OCI-LY3 (cell line): ENCODE results near the gene ANKRD33B.

Experiments used
- H2AFZ ChIP-seq: fragments of 200-600, 300-600 bp; shearing (Covaris generic); 2 replicates; pipeline ENCODE4 v1.6.0; 2014; ENCODE audit warnings: antibody characterized with exemption, low read depth, low read length
- H3K27ac ChIP-seq: fragments of 200-600, 300-600 bp; sonication (generic); 2 replicates; pipeline ENCODE4 v1.5.1; 2014; ENCODE audit warnings: mild to moderate bottlenecking, low read length, moderate library complexity, mixed read lengths
- H3K27me3 ChIP-seq: fragments of 200-600, 300-600 bp; sonication (generic); 2 replicates; pipeline ENCODE4 v1.6.1; 2014; ENCODE audit warnings: low read depth, low read length, mixed read lengths
- H3K36me3 ChIP-seq: fragments of 200-600, 300-600 bp; sonication (generic); replicated peaks from 2 replicates; pipeline ENCODE3; 2014; ENCODE audit warnings: low read depth, low read length, mixed read lengths
- H3K4me1 ChIP-seq: fragments of 300-600, 200-600 bp; sonication (generic); 2 replicates; pipeline ENCODE4 v1.6.1; 2014; ENCODE audit warnings: low read length, mixed read lengths
- H3K4me2 ChIP-seq: fragments of 200-600, 300-600 bp; sonication (generic); 2 replicates; pipeline ENCODE4 v1.6.1; 2014; ENCODE audit warnings: low read length, mixed read lengths
- H3K4me3 ChIP-seq: fragments of 300-600, 200-600 bp; sonication (generic); 2 replicates; pipeline ENCODE4 v1.5.1; 2014; ENCODE audit warnings: antibody characterized with exemption, mild to moderate bottlenecking, low read length, moderate library complexity
- H3K79me2 ChIP-seq: fragments of 300-600, 200-600 bp; shearing (Covaris generic); 2 replicates; pipeline ENCODE4 v1.6.1; 2014; ENCODE audit warnings: mild to moderate bottlenecking, low read length, mixed read lengths
- H3K9ac ChIP-seq: fragments of 300-600, 200-600 bp; shearing (Covaris generic); 2 replicates; pipeline ENCODE4 v1.6.0; 2014; ENCODE audit warnings: mild to moderate bottlenecking, low read length, moderate library complexity
- H3K9me3 ChIP-seq: fragments of 200-600, 300-600 bp; shearing (Covaris generic); 2 replicates; pipeline ENCODE4 v1.6.1; 2014; ENCODE audit warnings: low read length, mixed read lengths; ENCODE audit not compliant: insufficient read depth
- H4K20me1 ChIP-seq: fragments of 200-600, 300-600 bp; sonication (generic); 2 replicates; pipeline ENCODE4 v1.6.1; 2016; ENCODE audit warnings: low read length, mixed read lengths; ENCODE audit not compliant: insufficient read depth
- CTCF ChIP-seq: fragments of 200-600, 300-600 bp; sonication (generic); IDR thresholded peaks from 2 replicates; pipeline ENCODE4 v1.5.1; 2014; ENCODE audit warnings: antibody characterized with exemption, low read length, low read depth
- EZH2phosphoT487 ChIP-seq: fragments of 200-600 bp; shearing (Covaris generic); IDR thresholded peaks from 2 replicates; pipeline ENCODE4 v1.6.1; 2018; ENCODE audit warnings: antibody characterized with exemption, mixed run types, low read depth

ANKRD33B gene

DNA sequence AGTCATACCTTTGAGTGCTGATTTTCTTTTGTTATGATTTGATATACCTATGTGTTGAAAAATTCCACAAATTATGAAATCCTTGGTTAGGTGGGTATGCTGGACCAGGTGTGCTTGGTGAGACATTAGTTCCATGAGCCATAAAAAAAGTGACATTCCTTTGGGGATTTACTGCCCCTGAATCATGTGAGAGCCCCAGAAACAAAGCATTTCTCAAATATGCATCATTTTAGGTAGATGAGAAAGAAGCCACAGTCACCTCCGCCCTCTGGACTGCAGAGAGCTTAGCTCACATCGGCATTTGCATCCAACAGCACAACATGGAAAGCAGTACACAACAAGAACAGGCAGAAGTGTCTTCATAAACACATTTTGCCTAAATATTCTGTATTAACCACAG is 141.9 kb downstream of the ANKRD33B start:
- no peaks in the 10 kb centered on the region for H3K79me2 ChIP-seq
- H2AFZ ChIP-seq, result no peak overlapping the region
- no peak overlapping the region for H3K9ac ChIP-seq
- no peak overlapping the region for H3K4me2 ChIP-seq
- no peak overlapping the region for H3K27ac ChIP-seq
- H4K20me1 ChIP-seq, result peaks cover 40% of the 10 kb centered on the region
- no peaks in the 10 kb centered on the region for H3K9me3 ChIP-seq
- no peaks in the 10 kb centered on the region for H3K27me3 ChIP-seq
- TF ChIP-seq CTCF (no peak), EZH2phosphoT487 (no peak)
- H3K36me3 ChIP-seq, result peaks cover 1% of the 10 kb centered on the region
- H3K4me3 ChIP-seq, result no peak overlapping the region
- peaks cover 51% of the 10 kb centered on the region for H3K4me1 ChIP-seq

DNA sequence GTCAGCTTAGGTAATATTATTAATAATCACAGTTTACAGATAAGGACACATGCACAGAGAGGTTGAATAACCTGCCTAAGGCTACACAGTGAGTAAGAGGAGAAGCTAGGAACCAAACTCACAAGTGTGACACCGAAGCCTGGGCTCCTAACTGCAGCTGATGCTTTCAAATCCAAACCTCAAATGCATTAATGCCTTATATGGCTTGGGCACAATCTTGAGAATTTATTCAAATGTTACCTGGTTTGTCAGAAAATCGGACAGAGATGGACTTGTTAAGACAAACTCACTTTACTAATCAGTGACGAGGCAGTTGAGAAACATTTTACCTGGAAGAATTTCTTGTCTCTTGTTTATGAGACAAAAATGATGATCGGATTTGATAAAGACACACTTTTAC is 142.5 kb downstream of the ANKRD33B start:
- TF ChIP-seq EZH2phosphoT487, result no peak
- no peak for TF ChIP-seq CTCF
- Histone ChIP-seq H2AFZ (no peak overlapping the region), H3K4me2 (no peak overlapping the region), H3K9me3 (no peaks in the 10 kb centered on the region), H3K9ac (no peak overlapping the region), H4K20me1 (peaks cover 40% of the 10 kb centered on the region), H3K27me3 (no peaks in the 10 kb centered on the region), H3K79me2 (no peaks in the 10 kb centered on the region), H3K27ac (no peak overlapping the region), H3K36me3 (peaks cover 4% of the 10 kb centered on the region), H3K4me3 (no peak overlapping the region), H3K4me1 (peaks cover 45% of the 10 kb centered on the region)
